ENCODE measurements around the gene CDYL2. TPM values are rescaled to one million over a fixed set of nuclear protein-coding genes. Genes with fewer than 3 reads are reported as not detected.

Gene CDYL2
- polyA plus RNA-seq, 1 of the 3 experiments (the other 2 are of a cell fraction): 0.03 TPM

DNA sequence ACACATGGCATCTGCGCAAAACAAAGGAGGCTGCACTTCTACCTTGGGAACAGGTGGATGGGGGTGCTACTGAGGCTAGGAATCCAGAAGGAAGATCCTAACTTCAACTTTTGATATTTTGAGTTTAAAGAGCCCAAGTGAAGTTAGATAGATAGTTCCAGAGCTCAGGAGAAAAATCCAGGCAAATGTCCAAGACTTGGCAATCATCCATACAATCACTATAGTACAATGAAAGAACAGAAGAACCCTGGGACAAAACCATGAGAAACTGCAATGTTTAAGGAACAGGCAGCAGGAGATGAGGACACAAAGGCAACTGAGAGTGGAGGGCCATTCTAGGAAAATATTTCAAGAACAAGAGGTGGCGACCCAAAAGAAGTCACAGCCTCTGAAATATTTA lies 12.4 kb downstream of the CDYL2 start:
- no peaks in the 10 kb centered on the region for H3K4me1 ChIP-seq (ENCODE audit: control insufficient read depth in 1 of 2, insufficient read depth in 2 of 2, low read depth in 1 of 2, low read length in 1 of 2)
- H3K36me3 ChIP-seq (replicated peaks in 1 of 2; ENCODE audit: control insufficient read depth in 1 of 2, insufficient read depth in 2 of 2, low read length in 1 of 2): no peaks in the 10 kb centered on the region
- H3K4me3 ChIP-seq (ENCODE audit: low read depth in 2 of 2, low read length in 1 of 2): no peak overlapping the region
- H3F3A ChIP-seq (replicated peaks; ENCODE audit: insufficient read depth): no peaks in the 10 kb centered on the region
- H2AFZ ChIP-seq (ENCODE audit: low read depth): no peak overlapping the region
- H4K20me1 ChIP-seq (ENCODE audit: insufficient read depth): no peaks in the 10 kb centered on the region
- TF ChIP-seq RCOR1 (IDR thresholded peaks at IDR 0.05; ENCODE audit: low read length): no peak
- no peaks in the 10 kb centered on the region for H3K27me3 ChIP-seq (ENCODE audit: insufficient read depth)
- H3K27ac ChIP-seq (ENCODE audit: low read depth in 2 of 2, low read length in 1 of 2): no peak overlapping the region
- H3K9me3 ChIP-seq: no peaks in the 10 kb centered on the region
- 41% methylated on average over 2 of the region's 2 CpGs for WGBS (ENCODE audit: low lambda C conversion rate)
- H3K79me2 ChIP-seq (ENCODE audit: insufficient read depth): no peaks in the 10 kb centered on the region
- ChIA-PET POLR2A (no interaction called here), CTCF (interaction anchor here (1.5 kb wide), 1 partner anchor 33 kb away, joined by 3 read pairs; no protein-coding TSS in a partner anchor)
- no peak overlapping the region for H3K9ac ChIP-seq
- H3K4me2 ChIP-seq: no peak overlapping the region
- H3K9me2 ChIP-seq: no peaks in the 10 kb centered on the region
- no peak for DNase-seq

DNA sequence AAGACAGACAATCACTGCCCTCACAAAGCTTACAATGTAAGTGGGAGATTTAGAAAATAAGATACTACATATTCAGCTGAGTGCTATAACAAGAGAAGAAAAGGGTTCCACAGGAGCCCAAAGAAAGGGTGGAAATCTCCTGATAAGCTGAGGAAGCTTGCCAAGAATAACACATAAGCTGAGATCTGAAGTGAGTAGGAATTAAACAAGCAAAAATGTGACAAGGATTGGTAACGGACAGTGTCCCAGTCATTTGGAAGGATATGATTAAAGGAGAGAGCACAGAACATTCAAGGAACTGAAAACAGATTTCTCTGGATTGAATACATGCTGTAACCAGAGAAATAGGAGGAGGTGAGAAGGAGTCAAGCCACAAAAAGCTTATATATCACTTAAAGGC lies 13.0 kb downstream of the CDYL2 start:
- no peak overlapping the region for H2AFZ ChIP-seq (ENCODE audit: low read depth)
- H3K9me2 ChIP-seq: no peaks in the 10 kb centered on the region
- no peak for DNase-seq
- H3K9ac ChIP-seq: no peak overlapping the region
- no peak overlapping the region for H3K4me2 ChIP-seq
- H3K4me3 ChIP-seq (ENCODE audit: low read depth in 2 of 2, low read length in 1 of 2): no peak overlapping the region
- TF ChIP-seq, protein P1, sequence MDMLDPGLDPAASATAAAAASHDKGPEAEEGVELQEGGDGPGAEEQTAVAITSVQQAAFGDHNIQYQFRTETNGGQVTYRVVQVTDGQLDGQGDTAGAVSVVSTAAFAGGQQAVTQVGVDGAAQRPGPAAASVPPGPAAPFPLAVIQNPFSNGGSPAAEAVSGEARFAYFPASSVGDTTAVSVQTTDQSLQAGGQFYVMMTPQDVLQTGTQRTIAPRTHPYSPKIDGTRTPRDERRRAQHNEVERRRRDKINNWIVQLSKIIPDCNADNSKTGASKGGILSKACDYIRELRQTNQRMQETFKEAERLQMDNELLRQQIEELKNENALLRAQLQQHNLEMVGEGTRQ (IDR thresholded peaks at IDR 0.05; ENCODE audit: borderline replicate concordance, low read depth, low read length): no peak
- TF ChIP-seq RFX5 (IDR thresholded peaks at IDR 0.05; ENCODE audit: low read length): no peak
- no peaks in the 10 kb centered on the region for H3K36me3 ChIP-seq (replicated peaks in 1 of 2; ENCODE audit: control insufficient read depth in 1 of 2, insufficient read depth in 2 of 2, low read length in 1 of 2)
- no peaks in the 10 kb centered on the region for H3K27me3 ChIP-seq (ENCODE audit: insufficient read depth)
- ChIA-PET POLR2A (no interaction called here), CTCF (interaction anchor here (1.5 kb wide), 1 partner anchor 34 kb away, joined by 3 read pairs; no protein-coding TSS in a partner anchor)
- 5% methylated on average over 1 of the region's 1 CpG for WGBS (ENCODE audit: low lambda C conversion rate)
- no peaks in the 10 kb centered on the region for H3K4me1 ChIP-seq (ENCODE audit: control insufficient read depth in 1 of 2, insufficient read depth in 2 of 2, low read depth in 1 of 2, low read length in 1 of 2)
- H3K27ac ChIP-seq (ENCODE audit: low read depth in 2 of 2, low read length in 1 of 2): no peak overlapping the region
- H3K9me3 ChIP-seq: no peaks in the 10 kb centered on the region
- no peaks in the 10 kb centered on the region for H3K79me2 ChIP-seq (ENCODE audit: insufficient read depth)
- H4K20me1 ChIP-seq (ENCODE audit: insufficient read depth): no peaks in the 10 kb centered on the region
- H3F3A ChIP-seq (replicated peaks; ENCODE audit: insufficient read depth): no peaks in the 10 kb centered on the region

DNA sequence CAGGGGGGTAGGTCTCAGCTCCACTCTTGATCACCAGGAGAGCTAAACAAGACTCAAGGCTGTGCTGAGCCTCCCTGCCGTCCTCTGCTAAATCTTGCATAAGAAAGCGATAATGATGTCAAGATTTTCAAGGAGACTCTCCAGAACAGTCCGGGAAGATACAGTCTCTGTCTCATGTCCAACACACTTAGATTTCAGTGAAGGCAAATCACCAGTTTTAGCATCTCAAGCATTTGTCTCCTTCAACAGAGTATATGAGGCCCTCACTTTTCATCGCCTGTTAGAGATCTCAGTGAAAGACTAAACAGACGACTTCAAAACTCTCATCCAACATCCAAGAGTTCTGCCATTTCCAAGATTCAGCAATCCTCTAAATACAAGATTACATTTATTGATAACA lies 13.6 kb downstream of the CDYL2 start:
- ChIA-PET CTCF (no interaction called here), POLR2A (no interaction called here)
- no peaks in the 10 kb centered on the region for H3K36me3 ChIP-seq (replicated peaks in 1 of 2; ENCODE audit: control insufficient read depth in 1 of 2, insufficient read depth in 2 of 2, low read length in 1 of 2)
- WGBS (ENCODE audit: low lambda C conversion rate): 38% methylated on average over 5 of the region's 5 CpGs
- no peaks in the 10 kb centered on the region for H3K9me3 ChIP-seq
- H3K4me2 ChIP-seq: no peak overlapping the region
- H3K4me3 ChIP-seq (ENCODE audit: low read depth in 2 of 2, low read length in 1 of 2): no peak overlapping the region
- H4K20me1 ChIP-seq (ENCODE audit: insufficient read depth): no peaks in the 10 kb centered on the region
- H3F3A ChIP-seq (replicated peaks; ENCODE audit: insufficient read depth): no peaks in the 10 kb centered on the region
- no peaks in the 10 kb centered on the region for H3K9me2 ChIP-seq
- H3K9ac ChIP-seq: no peak overlapping the region
- H3K27me3 ChIP-seq (ENCODE audit: insufficient read depth): no peaks in the 10 kb centered on the region
- H3K79me2 ChIP-seq (ENCODE audit: insufficient read depth): no peaks in the 10 kb centered on the region
- H3K4me1 ChIP-seq (ENCODE audit: control insufficient read depth in 1 of 2, insufficient read depth in 2 of 2, low read depth in 1 of 2, low read length in 1 of 2): no peaks in the 10 kb centered on the region
- no peak overlapping the region for H3K27ac ChIP-seq (ENCODE audit: low read depth in 2 of 2, low read length in 1 of 2)
- DNase-seq: no peak
- H2AFZ ChIP-seq (ENCODE audit: low read depth): no peak overlapping the region
- TF ChIP-seq MXI1 (IDR thresholded peaks at IDR 0.05; ENCODE audit: low read depth, low read length) (no peak), TAF1 (IDR thresholded peaks at IDR 0.05; ENCODE audit: borderline replicate concordance, low read depth, low read length) (no peak), FOXJ3 (CRISPR knock-in tag; IDR thresholded peaks at IDR 0.05) (no peak), RFX5 (IDR thresholded peaks at IDR 0.05; ENCODE audit: low read length) (no peak), NFIC (IDR thresholded peaks at IDR 0.05; ENCODE audit: borderline replicate concordance) (no peak), RXRA (IDR thresholded peaks at IDR 0.05; ENCODE audit: borderline replicate concordance, low read depth) (no peak), MEF2A (IDR thresholded peaks at IDR 0.05; ENCODE audit: borderline replicate concordance, low read depth) (no peak), ELF1 (IDR thresholded peaks at IDR 0.05) (no peak), FOSL2 (IDR thresholded peaks at IDR 0.05; ENCODE audit: borderline replicate concordance, low read depth) (no peak)
- TF ChIP-seq, protein P2, sequence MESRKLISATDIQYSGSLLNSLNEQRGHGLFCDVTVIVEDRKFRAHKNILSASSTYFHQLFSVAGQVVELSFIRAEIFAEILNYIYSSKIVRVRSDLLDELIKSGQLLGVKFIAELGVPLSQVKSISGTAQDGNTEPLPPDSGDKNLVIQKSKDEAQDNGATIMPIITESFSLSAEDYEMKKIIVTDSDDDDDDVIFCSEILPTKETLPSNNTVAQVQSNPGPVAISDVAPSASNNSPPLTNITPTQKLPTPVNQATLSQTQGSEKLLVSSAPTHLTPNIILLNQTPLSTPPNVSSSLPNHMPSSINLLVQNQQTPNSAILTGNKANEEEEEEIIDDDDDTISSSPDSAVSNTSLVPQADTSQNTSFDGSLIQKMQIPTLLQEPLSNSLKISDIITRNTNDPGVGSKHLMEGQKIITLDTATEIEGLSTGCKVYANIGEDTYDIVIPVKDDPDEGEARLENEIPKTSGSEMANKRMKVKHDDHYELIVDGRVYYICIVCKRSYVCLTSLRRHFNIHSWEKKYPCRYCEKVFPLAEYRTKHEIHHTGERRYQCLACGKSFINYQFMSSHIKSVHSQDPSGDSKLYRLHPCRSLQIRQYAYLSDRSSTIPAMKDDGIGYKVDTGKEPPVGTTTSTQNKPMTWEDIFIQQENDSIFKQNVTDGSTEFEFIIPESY (IDR thresholded peaks at IDR 0.05; ENCODE audit: borderline replicate concordance, low read depth): no peak
- TF ChIP-seq, protein P3, sequence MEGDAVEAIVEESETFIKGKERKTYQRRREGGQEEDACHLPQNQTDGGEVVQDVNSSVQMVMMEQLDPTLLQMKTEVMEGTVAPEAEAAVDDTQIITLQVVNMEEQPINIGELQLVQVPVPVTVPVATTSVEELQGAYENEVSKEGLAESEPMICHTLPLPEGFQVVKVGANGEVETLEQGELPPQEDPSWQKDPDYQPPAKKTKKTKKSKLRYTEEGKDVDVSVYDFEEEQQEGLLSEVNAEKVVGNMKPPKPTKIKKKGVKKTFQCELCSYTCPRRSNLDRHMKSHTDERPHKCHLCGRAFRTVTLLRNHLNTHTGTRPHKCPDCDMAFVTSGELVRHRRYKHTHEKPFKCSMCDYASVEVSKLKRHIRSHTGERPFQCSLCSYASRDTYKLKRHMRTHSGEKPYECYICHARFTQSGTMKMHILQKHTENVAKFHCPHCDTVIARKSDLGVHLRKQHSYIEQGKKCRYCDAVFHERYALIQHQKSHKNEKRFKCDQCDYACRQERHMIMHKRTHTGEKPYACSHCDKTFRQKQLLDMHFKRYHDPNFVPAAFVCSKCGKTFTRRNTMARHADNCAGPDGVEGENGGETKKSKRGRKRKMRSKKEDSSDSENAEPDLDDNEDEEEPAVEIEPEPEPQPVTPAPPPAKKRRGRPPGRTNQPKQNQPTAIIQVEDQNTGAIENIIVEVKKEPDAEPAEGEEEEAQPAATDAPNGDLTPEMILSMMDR (IDR thresholded peaks at IDR 0.05): no peak
- TF ChIP-seq, protein P4, sequence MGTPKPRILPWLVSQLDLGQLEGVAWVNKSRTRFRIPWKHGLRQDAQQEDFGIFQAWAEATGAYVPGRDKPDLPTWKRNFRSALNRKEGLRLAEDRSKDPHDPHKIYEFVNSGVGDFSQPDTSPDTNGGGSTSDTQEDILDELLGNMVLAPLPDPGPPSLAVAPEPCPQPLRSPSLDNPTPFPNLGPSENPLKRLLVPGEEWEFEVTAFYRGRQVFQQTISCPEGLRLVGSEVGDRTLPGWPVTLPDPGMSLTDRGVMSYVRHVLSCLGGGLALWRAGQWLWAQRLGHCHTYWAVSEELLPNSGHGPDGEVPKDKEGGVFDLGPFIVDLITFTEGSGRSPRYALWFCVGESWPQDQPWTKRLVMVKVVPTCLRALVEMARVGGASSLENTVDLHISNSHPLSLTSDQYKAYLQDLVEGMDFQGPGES (IDR thresholded peaks at IDR 0.05; ENCODE audit: low read depth, low read length): no peak
- TF ChIP-seq, protein P5, sequence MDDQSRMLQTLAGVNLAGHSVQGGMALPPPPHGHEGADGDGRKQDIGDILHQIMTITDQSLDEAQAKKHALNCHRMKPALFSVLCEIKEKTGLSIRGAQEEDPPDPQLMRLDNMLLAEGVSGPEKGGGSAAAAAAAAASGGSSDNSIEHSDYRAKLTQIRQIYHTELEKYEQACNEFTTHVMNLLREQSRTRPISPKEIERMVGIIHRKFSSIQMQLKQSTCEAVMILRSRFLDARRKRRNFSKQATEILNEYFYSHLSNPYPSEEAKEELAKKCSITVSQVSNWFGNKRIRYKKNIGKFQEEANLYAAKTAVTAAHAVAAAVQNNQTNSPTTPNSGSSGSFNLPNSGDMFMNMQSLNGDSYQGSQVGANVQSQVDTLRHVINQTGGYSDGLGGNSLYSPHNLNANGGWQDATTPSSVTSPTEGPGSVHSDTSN (IDR thresholded peaks at IDR 0.05): no peak
